ENCODE data around the gene WDR53.
"Not testable (repeated sequence)": the region's sequence is repeated elsewhere in the genome, so short reads cannot be mapped to it uniquely, and the experiment has no call there.

Gene WDR53

GRCh38 chr3:196568246-196569002 lies at the start of gene WDR53, which contains the start of gene FBXO45:
WDR53 (minus strand) TSS chr3:196568554; CDS start chr3:196561475, 7,079 bp downstream.
FBXO45 (plus strand) TSS chr3:196568660; CDS start chr3:196568985, 325 bp downstream.
- peak; percentile 91 for DNase-seq (ENCODE audit: insufficient read length, low spot score)
- no peak for FAIRE-seq
- TF ChIP-seq, protein P1, sequence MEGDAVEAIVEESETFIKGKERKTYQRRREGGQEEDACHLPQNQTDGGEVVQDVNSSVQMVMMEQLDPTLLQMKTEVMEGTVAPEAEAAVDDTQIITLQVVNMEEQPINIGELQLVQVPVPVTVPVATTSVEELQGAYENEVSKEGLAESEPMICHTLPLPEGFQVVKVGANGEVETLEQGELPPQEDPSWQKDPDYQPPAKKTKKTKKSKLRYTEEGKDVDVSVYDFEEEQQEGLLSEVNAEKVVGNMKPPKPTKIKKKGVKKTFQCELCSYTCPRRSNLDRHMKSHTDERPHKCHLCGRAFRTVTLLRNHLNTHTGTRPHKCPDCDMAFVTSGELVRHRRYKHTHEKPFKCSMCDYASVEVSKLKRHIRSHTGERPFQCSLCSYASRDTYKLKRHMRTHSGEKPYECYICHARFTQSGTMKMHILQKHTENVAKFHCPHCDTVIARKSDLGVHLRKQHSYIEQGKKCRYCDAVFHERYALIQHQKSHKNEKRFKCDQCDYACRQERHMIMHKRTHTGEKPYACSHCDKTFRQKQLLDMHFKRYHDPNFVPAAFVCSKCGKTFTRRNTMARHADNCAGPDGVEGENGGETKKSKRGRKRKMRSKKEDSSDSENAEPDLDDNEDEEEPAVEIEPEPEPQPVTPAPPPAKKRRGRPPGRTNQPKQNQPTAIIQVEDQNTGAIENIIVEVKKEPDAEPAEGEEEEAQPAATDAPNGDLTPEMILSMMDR (IDR thresholded peaks at IDR 0.05; ENCODE audit: insufficient read depth, missing control alignments), result no peak

DNA sequence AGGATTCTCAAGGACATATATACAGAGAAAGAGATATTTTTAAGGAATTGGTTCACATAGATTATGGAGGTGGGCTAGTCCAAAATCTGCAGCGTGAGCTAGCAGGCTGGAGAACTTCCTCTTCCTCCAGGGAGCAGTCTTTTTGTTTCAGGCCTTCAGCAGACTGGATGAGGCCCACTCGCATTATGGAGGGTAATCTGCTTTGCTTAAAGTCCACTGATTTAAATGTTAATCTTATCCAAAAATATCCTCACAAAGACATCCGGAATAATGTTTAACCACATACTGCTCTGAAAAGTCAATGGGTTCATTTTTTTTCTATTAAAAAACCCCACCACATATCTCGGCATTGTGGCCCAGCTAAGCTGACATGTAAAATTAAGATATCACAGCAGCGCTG lies 48.9 kb upstream of the WDR53 start:
- TF ChIP-seq, protein P1 (IDR thresholded peaks at IDR 0.05; ENCODE audit: insufficient read depth, missing control alignments), result peak; percentile 19
- DNase-seq (ENCODE audit: insufficient read length, low spot score) (no peak), FAIRE-seq (peak; percentile 38)

GRCh38 chr3:196615234-196615633 lies 46.9 kb upstream of the WDR53 start:
- not testable (repeated sequence) for FAIRE-seq; DNase-seq (ENCODE audit: insufficient read length, low spot score)

DNA sequence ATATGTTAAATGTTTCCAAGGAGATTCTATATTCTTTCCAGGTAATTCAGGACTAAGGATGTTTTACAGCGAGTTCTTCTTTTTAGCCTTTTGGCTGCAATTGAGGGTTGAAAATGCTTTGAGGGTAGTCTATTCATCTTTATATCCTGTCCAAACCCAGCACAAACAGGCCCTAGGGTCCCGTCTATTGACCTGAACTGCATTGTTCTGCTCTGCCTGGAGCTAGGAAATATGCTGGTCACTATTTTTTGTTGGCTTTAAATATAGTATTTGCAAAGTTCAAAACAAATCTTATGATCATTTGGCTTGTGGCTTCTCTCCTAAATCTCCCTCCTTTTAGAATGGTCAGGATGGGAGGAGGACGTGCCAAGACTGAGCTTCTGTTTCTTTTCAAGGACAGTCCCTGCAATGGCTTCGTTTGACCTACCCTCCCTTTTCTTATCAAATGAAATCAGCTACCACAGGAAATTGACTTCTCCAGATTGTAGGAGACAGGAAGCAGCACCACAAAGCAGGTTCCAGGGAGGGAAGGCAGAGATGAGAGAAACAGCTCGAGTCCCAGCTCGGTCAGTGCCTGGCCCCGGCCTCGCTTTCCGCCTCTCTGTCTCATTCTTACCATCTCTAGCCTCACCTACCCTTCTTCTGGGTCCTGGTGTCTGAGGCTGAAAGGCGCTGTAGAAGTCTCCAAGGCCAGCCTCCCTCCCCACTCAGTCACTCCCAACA lies 43.6 kb upstream of the WDR53 start:
- no peak for FAIRE-seq
- TF ChIP-seq, protein P1 (IDR thresholded peaks at IDR 0.05; ENCODE audit: insufficient read depth, missing control alignments), result no peak

DNA sequence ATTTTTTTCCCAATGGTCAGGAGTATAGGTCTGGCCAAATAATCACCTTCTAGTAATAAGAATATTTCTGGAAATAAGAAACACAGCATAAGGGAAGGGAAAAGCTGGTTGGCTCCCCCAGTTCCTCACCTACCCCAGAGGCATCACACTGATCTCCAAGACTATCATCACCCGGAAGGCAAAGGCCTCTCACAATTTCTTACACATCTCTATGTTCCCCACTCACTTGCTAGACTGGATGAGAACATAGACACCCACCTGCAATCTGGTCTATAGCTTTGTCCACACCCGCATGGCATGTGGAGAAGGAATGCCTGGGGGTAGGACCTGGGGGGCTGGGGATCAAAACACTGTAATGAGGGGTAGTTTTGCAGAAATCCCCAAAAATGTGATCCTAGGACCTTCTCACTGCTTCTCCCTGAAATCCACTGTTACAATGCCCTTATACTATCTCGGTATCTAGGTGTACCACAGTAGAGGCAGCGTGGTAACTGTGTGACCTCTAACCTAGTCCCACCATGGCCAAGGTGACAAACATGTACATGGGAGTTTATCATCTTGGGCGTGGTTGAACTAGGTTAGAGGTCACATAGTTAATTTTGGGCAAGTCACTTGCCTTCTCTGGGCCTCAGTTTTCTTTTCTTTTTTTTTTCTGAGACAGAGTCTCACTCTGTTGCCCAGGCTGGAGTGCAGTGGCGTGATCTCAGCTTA lies 41.6 kb upstream of the WDR53 start:
- DNase-seq (ENCODE audit: insufficient read length, low spot score), result no peak
- no peak for FAIRE-seq
- TF ChIP-seq, protein P1 (IDR thresholded peaks at IDR 0.05; ENCODE audit: insufficient read depth, missing control alignments), result no peak

More for the DNA sequence above, 43.6 kb upstream of the WDR53 start:
- no peak for DNase-seq (ENCODE audit: insufficient read length, low spot score)

DNA sequence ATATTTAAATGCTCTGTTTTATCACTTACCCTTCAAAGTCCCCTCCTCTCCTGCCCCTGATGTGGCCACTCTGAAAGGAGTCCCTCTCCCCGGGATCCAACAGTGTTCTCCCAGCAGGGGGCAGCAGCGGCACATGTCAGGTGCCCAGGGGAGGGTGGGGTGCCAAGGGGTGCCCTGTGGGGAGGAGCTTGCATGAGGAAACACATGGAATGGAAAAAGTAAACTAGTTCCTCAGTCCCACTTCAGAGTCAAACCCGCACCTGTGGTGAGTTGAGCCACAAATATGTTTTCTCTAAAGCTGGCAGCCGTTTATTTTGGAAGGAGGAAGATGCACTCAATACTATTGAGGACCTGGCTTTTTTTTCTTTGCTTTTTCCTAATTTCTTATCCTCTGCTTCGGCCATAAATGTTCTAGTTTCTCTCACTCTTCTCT lies 41.0 kb upstream of the WDR53 start:
- DNase-seq (ENCODE audit: insufficient read length, low spot score), result peak; percentile 52
- TF ChIP-seq, protein P1 (IDR thresholded peaks at IDR 0.05; ENCODE audit: insufficient read depth, missing control alignments), result peak; percentile 71
- no peak for FAIRE-seq

DNA sequence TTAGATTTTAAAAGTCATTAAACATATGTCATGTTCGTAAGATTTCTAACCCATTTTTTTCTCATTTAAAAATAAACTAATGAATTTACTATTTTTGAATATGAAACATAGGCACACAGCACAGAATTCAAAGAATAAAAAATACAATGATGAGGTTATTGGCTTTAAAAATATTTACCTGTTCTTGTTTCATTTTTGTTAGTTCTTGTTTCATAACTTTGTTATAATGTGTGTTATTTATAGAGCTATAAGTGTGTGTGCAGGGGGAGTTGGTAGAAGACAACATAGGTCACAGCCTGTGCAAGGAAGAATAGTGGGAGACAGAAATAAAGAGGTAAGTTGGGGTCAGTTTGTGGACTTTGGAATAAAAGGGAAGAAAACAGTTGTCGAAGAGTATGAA lies 40.3 kb upstream of the WDR53 start:
- TF ChIP-seq, protein P1 (IDR thresholded peaks at IDR 0.05; ENCODE audit: insufficient read depth, missing control alignments), result no peak
- FAIRE-seq (no peak), DNase-seq (ENCODE audit: insufficient read length, low spot score) (no peak)

All from D721Med (cell line).